GM04503 (cell line): ENCODE results near the gene GPR78.

Experiments used
- DNase-seq: peaks from one replicate; pipeline ENCODE4 v3.0.0-alpha.2; 2012; ENCODE audit warnings: low read depth

The GPR78 gene

GRCh38 chr4:8586671-8587468 is 6.7 kb downstream of the GPR78 start:
- DNase-seq = no peak

- DNase-seq = no peak
These were observed 7.4 kb downstream of the GPR78 start for GRCh38 chr4:8587469-8588195.

DNA sequence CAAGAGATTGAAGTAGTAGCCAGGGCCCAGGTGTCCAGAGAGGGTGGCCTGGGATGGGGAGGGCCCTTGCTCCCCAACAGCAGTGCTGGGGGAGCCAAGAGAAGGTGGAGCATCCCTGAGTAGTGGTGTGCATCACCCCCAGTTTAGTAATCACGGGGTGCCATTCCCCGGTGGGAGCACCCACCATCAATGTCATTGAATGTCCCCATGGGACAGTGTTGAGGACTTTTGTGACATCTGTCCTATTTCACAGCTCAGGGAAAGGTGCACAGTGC is 7.9 kb downstream of the GPR78 start:
- DNase-seq = no peak

- no peak for DNase-seq
These were observed 9.1 kb downstream of the GPR78 start for GRCh38 chr4:8589336-8589735.

DNA sequence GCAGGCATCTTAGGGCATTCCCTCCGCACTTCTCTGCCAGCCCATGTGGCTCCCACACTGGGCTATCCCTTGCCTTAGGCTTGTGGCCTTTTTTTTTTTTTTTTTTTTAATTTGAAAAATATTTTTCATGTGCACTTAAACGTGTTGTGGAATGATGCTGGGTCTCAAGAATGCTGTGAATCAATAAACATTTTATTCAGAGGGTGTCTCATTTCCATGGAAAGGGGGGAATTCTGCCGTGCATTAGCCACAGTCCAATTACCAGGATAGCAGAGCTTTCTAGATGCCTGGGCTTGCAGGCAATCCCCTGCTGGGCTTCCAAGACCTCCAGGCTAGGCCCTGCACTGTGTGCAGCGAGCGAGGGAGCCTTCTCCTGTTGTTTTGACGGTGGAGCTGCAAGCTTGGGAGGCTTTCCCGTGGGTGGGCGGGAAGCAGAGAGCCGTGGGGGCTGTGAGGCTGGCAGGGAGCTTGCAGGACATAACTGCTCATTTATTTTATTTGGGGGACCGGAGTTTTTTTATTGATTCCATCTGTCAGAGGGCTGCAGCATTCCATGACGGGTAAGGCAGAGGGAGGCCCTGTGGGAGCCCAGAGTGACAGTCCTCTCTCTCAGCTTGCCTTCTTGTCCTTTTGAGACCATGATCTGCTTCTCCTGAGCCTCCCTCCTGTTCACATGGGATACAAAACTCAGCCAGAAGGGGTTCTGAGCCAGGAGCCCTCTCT is 9.8 kb downstream of the GPR78 start:
- no peak for DNase-seq

DNA sequence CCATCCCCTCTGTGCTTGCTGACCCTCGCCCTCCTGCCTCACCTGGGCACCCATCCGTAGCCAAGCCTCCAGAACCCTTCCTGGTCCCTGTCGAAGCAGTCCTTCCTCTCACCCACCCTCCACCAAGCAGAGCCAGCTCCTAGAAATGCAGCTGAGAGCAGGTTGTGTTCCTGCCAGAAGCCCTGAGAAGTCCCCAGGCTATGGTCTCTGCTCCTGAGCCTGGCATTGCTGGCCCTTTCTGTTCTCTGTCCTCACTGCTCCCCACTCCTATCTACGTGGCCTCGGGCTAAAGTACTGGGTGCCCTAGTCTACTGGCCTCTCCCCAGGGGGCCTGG is 10.3 kb downstream of the GPR78 start:
- DNase-seq = no peak

- no peak for DNase-seq
These were observed 10.9 kb downstream of the GPR78 start for GRCh38 chr4:8591114-8591513.

DNA sequence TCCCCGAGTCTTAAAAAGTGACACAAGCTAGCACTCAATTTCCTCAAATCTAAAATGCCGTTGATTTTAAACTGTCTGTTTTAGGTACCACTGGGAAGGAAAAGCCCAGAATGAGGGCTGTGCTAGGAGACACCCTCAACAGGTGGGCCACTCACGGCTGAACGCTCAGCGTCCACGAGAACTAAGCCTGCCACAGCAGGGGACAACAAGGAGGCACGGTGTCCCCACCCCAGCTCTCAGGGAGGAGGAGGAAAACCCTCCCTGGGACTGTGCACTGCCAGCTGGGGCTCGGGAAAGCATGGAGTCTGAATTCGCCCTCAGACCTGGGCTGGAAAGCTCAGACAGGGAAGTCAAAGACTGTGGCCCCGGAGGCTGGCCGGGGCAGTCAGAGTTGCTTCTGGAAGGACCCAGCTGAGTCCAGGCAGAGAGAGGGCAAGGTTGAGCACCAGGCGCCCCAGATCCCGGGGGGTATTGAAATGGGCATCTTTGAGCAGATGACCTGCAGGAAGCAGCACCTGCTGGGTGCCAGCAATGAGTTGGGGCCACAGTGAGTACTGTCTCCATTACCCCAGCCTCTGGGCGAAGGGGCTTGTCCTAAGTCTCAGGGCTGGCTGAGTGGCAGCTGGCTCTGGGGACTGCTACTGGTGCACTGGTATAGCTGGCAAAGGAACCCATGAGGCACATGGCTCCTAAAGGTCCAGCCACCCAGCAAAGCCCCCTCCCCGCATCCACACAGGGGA is 11.6 kb downstream of the GPR78 start:
- no peak for DNase-seq

DNA sequence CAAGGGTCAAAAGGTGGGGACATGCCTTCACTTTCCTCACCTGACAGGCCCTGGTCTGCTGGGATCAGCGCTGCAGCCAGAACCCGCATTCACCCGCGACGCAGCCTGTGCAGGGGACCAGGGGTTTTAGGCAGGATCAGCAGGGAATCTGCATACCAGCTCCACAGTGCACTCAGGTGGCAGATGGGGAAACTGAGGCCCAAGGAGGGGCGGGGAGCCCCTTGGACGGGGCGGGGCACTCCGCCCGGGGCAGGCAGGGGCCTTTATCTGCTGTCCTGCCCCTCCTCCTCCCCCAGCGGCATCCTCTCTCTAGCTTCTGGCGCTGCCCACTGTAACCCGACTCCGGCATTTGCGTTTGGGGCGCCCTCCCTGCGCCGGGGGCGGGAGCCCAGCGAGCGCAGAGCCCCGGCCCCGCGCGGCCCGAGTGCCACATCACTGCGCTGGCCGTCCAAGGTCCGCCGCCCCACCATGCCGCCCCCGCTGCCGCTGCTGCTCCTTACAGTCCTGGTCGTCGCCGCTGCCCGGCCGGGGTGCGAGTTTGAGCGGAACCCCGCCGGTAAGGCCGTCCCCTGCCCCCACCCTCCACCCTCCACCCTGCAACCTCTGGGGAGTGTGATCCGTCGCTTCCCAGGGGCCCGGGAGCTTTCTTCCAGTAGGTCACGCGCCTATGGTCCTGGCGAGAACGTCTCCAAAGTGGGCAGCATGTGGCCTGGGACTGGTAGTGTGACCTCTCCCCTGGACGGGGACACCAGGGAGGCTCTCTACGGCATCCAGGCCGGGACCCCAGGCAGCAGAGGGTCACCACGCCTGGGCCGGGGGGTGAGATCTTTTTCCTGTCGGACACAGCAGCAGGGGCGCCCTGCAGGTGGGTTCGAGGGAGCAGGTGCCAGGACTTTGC is 12.4 kb downstream of the GPR78 start, which contains the start of gene CPZ:
Gene CPZ (plus strand): TSS at position 400 of the 898 bp plus-strand sequence. CDS start 69 bp downstream, at position 469.
- no peak for DNase-seq

- DNase-seq = no peak
These were observed 13.3 kb downstream of the GPR78 start for GRCh38 chr4:8593264-8594096.

- peak; percentile 31 for DNase-seq
These were observed 14.2 kb downstream of the GPR78 start for GRCh38 chr4:8594097-8595038.

GRCh38 chr4:8595237-8596087 is 15.3 kb downstream of the GPR78 start:
- no peak for DNase-seq

GRCh38 chr4:8596891-8597290 is 16.7 kb downstream of the GPR78 start:
- no peak for DNase-seq

DNA sequence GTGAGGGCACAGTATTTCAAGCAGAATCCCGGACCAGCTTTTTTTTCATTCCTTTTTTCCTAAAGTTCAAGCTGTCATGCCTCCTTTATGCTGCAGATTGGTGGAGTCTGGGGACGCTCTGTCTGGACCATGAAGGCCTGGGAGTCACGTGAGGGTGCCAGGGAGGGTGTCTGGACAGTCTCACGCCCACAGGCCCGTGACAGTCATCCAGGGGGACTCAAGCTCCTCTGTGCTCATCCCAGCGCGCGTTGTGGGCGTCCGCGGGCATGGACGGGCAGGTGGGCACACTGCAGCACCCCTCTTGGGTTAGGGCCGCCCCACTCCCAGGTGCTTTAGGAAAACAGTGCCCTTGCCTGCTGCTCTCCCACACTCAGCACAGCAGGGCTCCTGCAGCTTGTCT is 17.1 kb downstream of the GPR78 start:
- DNase-seq = no peak

DNA sequence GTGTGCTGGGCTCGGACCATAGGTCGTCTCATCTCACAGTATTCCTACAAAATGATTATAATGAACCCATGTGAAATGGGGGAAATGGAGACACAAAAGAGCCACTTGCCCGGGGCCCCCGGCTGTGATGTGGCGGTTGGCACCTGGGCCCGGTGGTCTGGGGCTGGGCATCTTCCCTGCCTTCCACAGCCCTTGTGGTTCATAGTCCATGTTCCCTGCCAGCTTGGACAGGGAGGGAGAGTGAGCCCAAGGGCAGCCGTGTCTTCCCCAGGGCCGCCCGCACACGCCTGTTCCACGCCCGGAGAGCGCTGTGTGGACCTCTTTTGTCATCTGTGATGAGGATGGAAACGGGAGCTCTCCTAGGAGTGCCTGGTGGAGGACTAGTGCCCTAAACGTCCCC is 17.6 kb downstream of the GPR78 start:
- DNase-seq = no peak

- DNase-seq = no peak
These were observed 18.3 kb downstream of the GPR78 start for GRCh38 chr4:8598391-8599090.

DNA sequence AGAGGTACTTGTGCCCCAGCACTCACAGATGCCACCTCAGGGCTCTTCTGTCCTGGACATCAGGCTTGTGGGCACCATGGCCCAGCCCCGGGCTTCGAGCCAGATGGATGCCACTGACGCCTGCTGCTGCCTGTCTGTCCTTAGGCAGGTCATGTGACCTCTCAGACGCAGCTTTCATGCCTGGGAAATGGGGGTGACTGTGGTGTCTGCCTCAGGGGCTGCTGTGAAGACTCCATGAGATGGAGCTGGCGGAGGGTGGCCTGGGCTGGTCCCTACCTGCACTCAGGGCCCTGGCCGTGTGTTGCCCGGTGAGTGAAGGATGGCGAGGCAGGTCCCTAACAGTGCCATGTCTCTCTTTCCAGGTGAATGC is 18.9 kb downstream of the GPR78 start:
- no peak for DNase-seq

GRCh38 chr4:8599657-8600056 is 19.5 kb downstream of the GPR78 start:
- peak; percentile 60 for DNase-seq
